SK-N-MC (cell line): Measurements from ENCODE around the gene AFF1.

Experiments used
- DNase-seq: peaks from one replicate; pipeline ENCODE4 v3.0.0-alpha.2; 2011; ENCODE audit warnings: low read depth, low spot score
- H3K27ac ChIP-seq: fragments of 200-600 bp; sonication (generic); 2 replicates; pipeline ENCODE4 v1.5.1; 2016; ENCODE audit warnings: mixed run types
- H3K36me3 ChIP-seq: fragments of 200-600 bp; sonication (generic); 2 replicates; pipeline ENCODE4 v1.6.1; 2017; ENCODE audit warnings: antibody characterized with exemption, low read length, mixed read lengths; ENCODE audit not compliant: insufficient read depth
- H3K4me3 ChIP-seq: fragments of 200-600 bp; sonication (generic); 2 replicates; pipeline ENCODE4 v1.5.1; 2016
- H3K9ac ChIP-seq: fragments of 200-600 bp; sonication (generic); 2 replicates; pipeline ENCODE4 v1.8.0; 2017; ENCODE audit warnings: mixed run types, mixed read lengths; ENCODE audit not compliant: insufficient read length
- H3K9me3 ChIP-seq: fragments of 200-600 bp; sonication (generic); 2 replicates; pipeline ENCODE4 v1.6.1; 2017; ENCODE audit warnings: low read depth, mild to moderate bottlenecking, antibody characterized with exemption, low read length, moderate library complexity, mixed read lengths
- EZH2 ChIP-seq: fragments of 200-600 bp; sonication (generic); IDR thresholded peaks from one replicate; pipeline ENCODE4 v1.6.1; 2017; ENCODE audit warnings: antibody characterized with exemption
- FOXP2 ChIP-seq: optimal IDR thresholded peaks from 2 replicates; pipeline ENCODE3; 2011; ENCODE audit warnings: mild to moderate bottlenecking, moderate library complexity; ENCODE audit not compliant: insufficient read depth; ENCODE audit errors: extremely low read length, control extremely low read depth
- POLR2AphosphoS5 ChIP-seq: IDR thresholded peaks from 2 replicates; pipeline ENCODE4 v1.6.1; 2012; ENCODE audit warnings: mild to moderate bottlenecking, low read depth, low read length, borderline replicate concordance

Gene AFF1

GRCh38 chr4:87105101-87105845, 170.5 kb downstream of the AFF1 start:
- TF ChIP-seq POLR2AphosphoS5 (no peak), FOXP2 (no peak), EZH2 (no peak)
- H3K36me3 ChIP-seq = no peaks in the 10 kb centered on the region; the same call in none of the 2 replicates
- DNase-seq = no peak
- H3K9ac ChIP-seq = no peak overlapping the region
- no peak overlapping the region for H3K27ac ChIP-seq
- H3K4me3 ChIP-seq = no peak overlapping the region
- H3K9me3 ChIP-seq = no peaks in the 10 kb centered on the region

- TF ChIP-seq EZH2 (no peak), FOXP2 (no peak), POLR2AphosphoS5 (no peak)
- no peak overlapping the region for H3K9ac ChIP-seq
- DNase-seq = peak; percentile 66
- peaks cover 10% of the 10 kb centered on the region for H3K36me3 ChIP-seq
- no peaks in the 10 kb centered on the region for H3K9me3 ChIP-seq
- H3K27ac ChIP-seq = peak overlapping the region; percentile 93
- peak overlapping the region; percentile 57 for H3K4me3 ChIP-seq
Measured at GRCh38 chr4:87108142-87108546, 173.3 kb downstream of the AFF1 start.

- Histone ChIP-seq H3K27ac (peak overlapping the region; percentile 93), H3K4me3 (peak overlapping the region; percentile 57), H3K9me3 (no peaks in the 10 kb centered on the region), H3K9ac (peak overlapping the region; percentile 12), H3K36me3 (peaks cover 16% of the 10 kb centered on the region)
- peak; percentile 61 for DNase-seq
- TF ChIP-seq FOXP2 = peak; percentile 26
- no peak for TF ChIP-seq POLR2AphosphoS5
- no peak for TF ChIP-seq EZH2
Measured at GRCh38 chr4:87109121-87109520, 174.3 kb downstream of the AFF1 start.

GRCh38 chr4:87109945-87110344, 175.1 kb downstream of the AFF1 start:
- TF ChIP-seq POLR2AphosphoS5 = no peak
- no peak for TF ChIP-seq EZH2
- no peak for TF ChIP-seq FOXP2
- peak overlapping the region; percentile 57 for H3K4me3 ChIP-seq
- DNase-seq = no peak
- H3K9me3 ChIP-seq = no peaks in the 10 kb centered on the region
- peaks cover 25% of the 10 kb centered on the region for H3K36me3 ChIP-seq
- peak overlapping the region; percentile 12 for H3K9ac ChIP-seq
- H3K27ac ChIP-seq = peak overlapping the region; percentile 93

- Histone ChIP-seq H3K9ac (no peak overlapping the region), H3K27ac (no peak overlapping the region), H3K36me3 (peaks cover 44% of the 10 kb centered on the region), H3K4me3 (no peak overlapping the region), H3K9me3 (no peaks in the 10 kb centered on the region)
- DNase-seq = no peak
- no peak for TF ChIP-seq EZH2
- no peak for TF ChIP-seq FOXP2
- no peak for TF ChIP-seq POLR2AphosphoS5
Measured at GRCh38 chr4:87112063-87112462, 177.3 kb downstream of the AFF1 start.

- no peak for TF ChIP-seq EZH2
- TF ChIP-seq FOXP2 = no peak
- no peak for TF ChIP-seq POLR2AphosphoS5
- Histone ChIP-seq H3K9me3 (no peaks in the 10 kb centered on the region), H3K4me3 (no peak overlapping the region), H3K36me3 (peaks cover 53% of the 10 kb centered on the region), H3K9ac (no peak overlapping the region), H3K27ac (no peak overlapping the region)
- DNase-seq = no peak
Measured at GRCh38 chr4:87114245-87115062, 179.6 kb downstream of the AFF1 start.

- Histone ChIP-seq H3K9me3 (no peaks in the 10 kb centered on the region), H3K36me3 (peaks cover 53% of the 10 kb centered on the region), H3K9ac (no peak overlapping the region), H3K4me3 (no peak overlapping the region), H3K27ac (peak overlapping the region; percentile 52)
- DNase-seq = no peak
- no peak for TF ChIP-seq EZH2
- TF ChIP-seq FOXP2 = no peak
- no peak for TF ChIP-seq POLR2AphosphoS5
Measured at GRCh38 chr4:87116231-87116630, 181.4 kb downstream of the AFF1 start.

GRCh38 chr4:87117051-87117731, 182.4 kb downstream of the AFF1 start:
- no peak for DNase-seq
- H3K36me3 ChIP-seq = peaks cover 46% of the 10 kb centered on the region
- H3K27ac ChIP-seq = no peak overlapping the region
- no peak for TF ChIP-seq FOXP2
- no peak for TF ChIP-seq POLR2AphosphoS5
- no peak for TF ChIP-seq EZH2
- H3K9me3 ChIP-seq = no peaks in the 10 kb centered on the region
- no peak overlapping the region for H3K4me3 ChIP-seq
- H3K9ac ChIP-seq = no peak overlapping the region
